ENCODE data around the gene TICRR. TPM values are rescaled to one million over a fixed set of nuclear protein-coding genes. Genes with fewer than 3 reads are reported as not detected.

Gene TICRR
- total RNA-seq, result 1 to 10 TPM in 1 of 4 donors, not detected in 3; 1.2 TPM

GRCh38 chr15:89575146-89575655, at the start of gene TICRR:
Gene TICRR (plus strand): TSS chr15:89575469. CDS start chr15:89575587, 118 bp downstream.
- ATAC-seq, result peak; percentile 99
- Histone ChIP-seq H3K4me3 (peak within 1 kb of the TSS; percentile 77 to 78), H3K27ac (peak within 1 kb of the TSS in 1 of 4 donors; percentile 51), H3K4me1 (peaks cover 0 to 15% (median 8%) of the 10 kb centered on the region in 3 donors), H3K9me3 (no peaks in the 10 kb centered on the region), H3K27me3 (peaks cover 10% of the 10 kb centered on the region), H3K36me3 (no peaks in the 10 kb centered on the region)
- 0% methylated on average over 1 of the region's 37 CpGs for WGBS, 2 donors (ENCODE audit: low coverage in 1 of 2)
- TF ChIP-seq POLR2AphosphoS5 (IDR thresholded peaks at IDR 0.05) (peak; percentile 68), POLR2A (IDR thresholded peaks at IDR 0.05) (no peak), CTCF (IDR thresholded peaks at IDR 0.05) (no peak)

DNA sequence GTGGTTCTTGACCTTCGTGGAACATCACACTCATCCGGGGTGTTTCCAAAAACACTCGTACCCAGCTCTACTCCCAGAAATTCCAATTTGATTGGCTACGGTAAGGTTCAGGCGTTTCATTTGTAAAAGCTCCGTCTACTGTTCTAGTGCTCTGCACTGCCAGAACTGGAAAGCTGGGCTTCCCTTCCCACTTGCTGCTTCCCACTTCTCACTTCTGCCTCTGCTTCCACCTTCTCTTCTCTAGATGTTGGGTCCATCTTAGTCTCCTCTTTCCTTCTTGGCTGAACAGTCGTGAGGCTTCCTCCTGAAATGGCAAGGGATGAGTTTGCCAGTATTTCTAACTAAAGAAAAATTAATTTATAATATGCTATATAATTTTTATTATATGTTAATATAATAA, 49.1 kb upstream of the TICRR start:
- no peaks in the 10 kb centered on the region for H3K4me1 ChIP-seq
- H3K27me3 ChIP-seq, result peaks cover 10% of the 10 kb centered on the region
- no peak for TF ChIP-seq CTCF (IDR thresholded peaks at IDR 0.05)
- no peak for TF ChIP-seq EP300 (IDR thresholded peaks at IDR 0.05)
- TF ChIP-seq POLR2A (IDR thresholded peaks at IDR 0.05), result no peak
- no peak for TF ChIP-seq POLR2AphosphoS5 (IDR thresholded peaks at IDR 0.05)
- H3K4me3 ChIP-seq, result no peak overlapping the region
- 68 to 81% methylated on average over 4 to 5 of the region's 7 CpGs for WGBS, 2 donors (ENCODE audit: low coverage in 1 of 2)
- H3K9me3 ChIP-seq, result peaks cover 0 to 3% (median 0%) of the 10 kb centered on the region in 3 donors
- H3K36me3 ChIP-seq, result no peaks in the 10 kb centered on the region
- H3K27ac ChIP-seq, result no peak overlapping the region
- ATAC-seq, result no peak

DNA sequence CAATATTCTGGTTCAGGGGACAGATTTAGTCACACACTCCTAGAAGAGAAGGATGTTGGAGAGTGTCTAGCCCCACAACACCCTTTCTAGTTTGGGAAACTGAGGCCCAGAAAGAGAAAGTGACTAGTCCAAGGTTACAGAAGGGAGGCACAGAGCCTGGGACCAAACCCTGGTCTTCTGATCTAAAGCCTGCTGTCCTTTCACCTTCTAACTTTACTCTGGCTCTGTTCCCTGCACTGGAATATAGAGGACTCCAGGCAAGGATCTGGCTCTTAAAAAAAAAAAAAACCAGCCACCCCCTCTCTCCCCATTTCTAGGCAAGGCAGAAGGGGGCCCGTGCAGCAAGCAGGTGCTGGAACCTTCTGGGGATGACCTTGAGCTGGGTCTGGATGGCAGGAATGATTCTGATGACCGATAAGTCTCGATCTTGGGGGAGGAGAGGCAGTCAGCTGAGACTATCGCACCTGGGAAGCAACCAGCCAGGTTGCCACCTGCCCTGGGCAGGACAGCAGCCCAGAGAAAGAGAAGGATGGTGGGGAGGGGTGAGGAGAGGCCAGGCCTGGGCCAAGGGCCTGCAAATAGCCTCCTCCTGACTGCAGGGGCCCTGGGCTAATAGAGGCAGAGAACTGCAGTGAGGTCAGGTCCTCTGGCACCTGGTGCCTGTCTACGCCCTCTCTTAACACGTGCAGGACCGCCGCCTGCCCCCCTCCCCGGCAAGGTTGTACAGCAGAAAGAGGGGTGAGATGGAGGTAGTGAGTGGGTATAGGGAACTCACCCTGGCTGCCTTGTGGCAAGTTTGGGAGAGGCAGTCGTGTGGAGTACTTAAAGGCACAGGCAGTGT, 48.4 kb upstream of the TICRR start:
- TF ChIP-seq POLR2A (IDR thresholded peaks at IDR 0.05), result no peak
- TF ChIP-seq POLR2AphosphoS5 (IDR thresholded peaks at IDR 0.05), result no peak
- no peak for TF ChIP-seq CTCF (IDR thresholded peaks at IDR 0.05)
- TF ChIP-seq EP300 (IDR thresholded peaks at IDR 0.05), result no peak
- no peaks in the 10 kb centered on the region for H3K9me3 ChIP-seq
- no peak for ATAC-seq
- WGBS, 2 donors (ENCODE audit: low coverage in 1 of 2), result no CpG with 5 or more reads among the region's 10 CpGs
- no peak overlapping the region for H3K27ac ChIP-seq
- H3K36me3 ChIP-seq, result no peaks in the 10 kb centered on the region
- H3K4me1 ChIP-seq, result no peaks in the 10 kb centered on the region
- peaks cover 10% of the 10 kb centered on the region for H3K27me3 ChIP-seq
- no peak overlapping the region for H3K4me3 ChIP-seq

DNA sequence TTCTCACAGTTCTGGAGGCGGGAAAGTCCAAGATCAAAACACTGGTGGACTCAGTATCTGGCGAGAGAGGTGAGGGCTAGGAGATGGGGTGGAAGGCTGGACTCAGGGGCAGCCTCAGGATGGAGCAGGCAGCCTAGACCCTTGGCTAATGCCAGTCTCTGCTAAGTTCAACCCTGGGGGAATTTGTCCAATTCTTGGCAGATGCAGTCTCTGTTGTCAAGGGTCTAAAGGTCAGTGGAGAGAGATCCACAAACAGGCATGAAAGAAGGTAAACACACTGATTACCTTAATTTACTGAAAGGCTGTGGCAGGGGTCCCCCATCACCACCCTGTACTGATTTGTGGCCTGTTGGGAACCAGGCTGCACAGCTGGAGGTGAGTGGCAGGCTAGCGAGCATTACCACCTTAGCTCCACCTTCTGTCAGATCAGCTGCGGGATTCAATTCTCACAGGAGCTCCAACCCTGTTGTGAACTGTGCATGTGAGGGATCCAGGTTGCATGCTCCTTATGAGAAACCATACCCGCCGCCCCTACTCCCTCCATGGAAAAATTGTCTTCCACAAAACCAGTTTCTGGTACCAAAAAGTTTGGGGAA, 46.4 kb upstream of the TICRR start:
- no peaks in the 10 kb centered on the region for H3K9me3 ChIP-seq
- no peak for ATAC-seq
- no peak for TF ChIP-seq POLR2AphosphoS5 (IDR thresholded peaks at IDR 0.05)
- TF ChIP-seq EP300 (IDR thresholded peaks at IDR 0.05), result no peak
- no peak for TF ChIP-seq POLR2A (IDR thresholded peaks at IDR 0.05)
- TF ChIP-seq CTCF (IDR thresholded peaks at IDR 0.05), result no peak

More for the DNA sequence above, 46.4 kb upstream of the TICRR start:
- Histone ChIP-seq H3K4me1 (no peaks in the 10 kb centered on the region), H3K27ac (no peak overlapping the region), H3K27me3 (no peaks in the 10 kb centered on the region), H3K4me3 (no peak overlapping the region), H3K36me3 (no peaks in the 10 kb centered on the region)
- WGBS, 2 donors (ENCODE audit: low coverage in 1 of 2), result 75 to 90% methylated on average over 2 to 6 of the region's 6 CpGs

Measured in gastroesophageal sphincter (tissue), 4 donors.